DND-41 (cell line): ENCODE data around the gene TRIM15.

ENCODE experiments used
- ATAC-seq: fragments of 200-7000 bp; cut with Tn5 transposase; 3 replicates; pipeline ENCODE4 v1.9.1; 2021; ENCODE audit warnings: low read depth; ENCODE audit not compliant: insufficient read depth
- DNase-seq: peaks from one replicate; pipeline ENCODE4 v3.0.0-alpha.2; 2020
- H2AFZ ChIP-seq: 2 replicates; pipeline ENCODE4 v1.6.0; 2012; ENCODE audit warnings: low read depth, low read length
- H3K27ac ChIP-seq: 2 replicates; pipeline ENCODE4 v1.5.1; 2012; ENCODE audit warnings: low read length, inconsistent platforms
- H3K27me3 ChIP-seq: fragments of 200-600 bp; sonication (generic); 2 replicates; pipeline ENCODE4 v1.6.0; 2012; ENCODE audit warnings: low read length, mild to moderate bottlenecking, inconsistent platforms; ENCODE audit not compliant: insufficient read depth, poor library complexity
- H3K36me3 ChIP-seq: 2 replicates; pipeline ENCODE4 v1.5.1; 2012; ENCODE audit warnings: low read length, inconsistent platforms; ENCODE audit not compliant: insufficient read depth
- H3K4me1 ChIP-seq: 2 replicates; pipeline ENCODE4 v1.5.1; 2012; ENCODE audit warnings: mild to moderate bottlenecking, low read length; ENCODE audit not compliant: insufficient read depth
- H3K4me2 ChIP-seq: 2 replicates; pipeline ENCODE4 v1.6.0; 2012; ENCODE audit warnings: mild to moderate bottlenecking, moderate library complexity, low read length, inconsistent platforms; ENCODE audit not compliant: insufficient read depth
- H3K4me3 ChIP-seq, 2 experiments: fragments of 200-600 bp in 1 of 2; shearing (Covaris generic) in 1 of 2; 2 replicates each; pipeline ENCODE4 v1.5.1; 2012 to 2016; ENCODE audit warnings: inconsistent platforms in 2 of 2, low read length in 2 of 2, mild to moderate bottlenecking in 2 of 2, low read depth in 1 of 2, moderate library complexity in 1 of 2
- H3K79me2 ChIP-seq: 2 replicates; pipeline ENCODE4 v1.6.0; 2012; ENCODE audit warnings: low read length, inconsistent platforms; ENCODE audit not compliant: insufficient read depth
- H3K9ac ChIP-seq: 2 replicates; pipeline ENCODE4 v1.6.0; 2012; ENCODE audit warnings: low read depth, mild to moderate bottlenecking, inconsistent platforms, low read length, moderate library complexity
- H3K9me3 ChIP-seq: 2 replicates; pipeline ENCODE4 v1.5.1; 2012; ENCODE audit warnings: low read length, moderate library complexity, mild to moderate bottlenecking, inconsistent platforms; ENCODE audit not compliant: insufficient read depth, severe bottlenecking
- H4K20me1 ChIP-seq: 2 replicates; pipeline ENCODE4 v1.6.0; 2012; ENCODE audit warnings: low read length; ENCODE audit not compliant: insufficient read depth
- CTCF ChIP-seq: IDR thresholded peaks from 2 replicates; pipeline ENCODE4 v1.5.1; 2012; ENCODE audit warnings: borderline replicate concordance, low read length, moderate library complexity, mild to moderate bottlenecking; ENCODE audit not compliant: poor library complexity, severe bottlenecking; ENCODE audit errors: extremely low read depth
- EZH2 ChIP-seq: IDR thresholded peaks from 3 replicates; pipeline ENCODE4 v1.6.1; 2012; ENCODE audit warnings: borderline replicate concordance, low read depth, mild to moderate bottlenecking, moderate library complexity, low read length, inconsistent platforms; ENCODE audit not compliant: severe bottlenecking

Gene TRIM15

GRCh38 chr6:30158475-30159040 lies 4.8 kb upstream of the TRIM15 start:
- TF ChIP-seq EZH2: no peak
- TF ChIP-seq CTCF: no peak
- no peaks in the 10 kb centered on the region for H3K36me3 ChIP-seq
- no peak overlapping the region for H3K4me3 ChIP-seq
- no peaks in the 10 kb centered on the region for H3K79me2 ChIP-seq
- H3K9me3 ChIP-seq: no peaks in the 10 kb centered on the region
- ATAC-seq (no peak), DNase-seq (no peak)
- no peak overlapping the region for H2AFZ ChIP-seq
- no peak overlapping the region for H3K4me2 ChIP-seq
- no peak overlapping the region for H3K27ac ChIP-seq
- H3K9ac ChIP-seq: no peak overlapping the region
- peaks cover 4% of the 10 kb centered on the region for H4K20me1 ChIP-seq
- H3K27me3 ChIP-seq: peaks cover 14% of the 10 kb centered on the region
- H3K4me1 ChIP-seq: peaks cover 8% of the 10 kb centered on the region

- H3K27me3 ChIP-seq: peaks cover 10% of the 10 kb centered on the region
- no peak for DNase-seq
- peaks cover 4% of the 10 kb centered on the region; the same call in 1 of the 2 replicates for H4K20me1 ChIP-seq
- no peaks in the 10 kb centered on the region for H3K79me2 ChIP-seq
- no peaks in the 10 kb centered on the region for H3K36me3 ChIP-seq
- H3K27ac ChIP-seq: no peak overlapping the region
- ATAC-seq: no peak
- H3K9ac ChIP-seq: no peak overlapping the region
- no peak overlapping the region for H3K4me2 ChIP-seq
- H2AFZ ChIP-seq: no peak overlapping the region
- TF ChIP-seq CTCF (no peak), EZH2 (no peak)
- no peaks in the 10 kb centered on the region for H3K9me3 ChIP-seq
- H3K4me3 ChIP-seq: no peak overlapping the region
- peaks cover 13% of the 10 kb centered on the region for H3K4me1 ChIP-seq
These were observed 3.1 kb upstream of the TRIM15 start for GRCh38 chr6:30160008-30160784.

- peaks cover 4% of the 10 kb centered on the region; the same call in 1 of the 2 replicates for H4K20me1 ChIP-seq
- no peak within 1 kb of the TSS for H3K9ac ChIP-seq
- no peak within 1 kb of the TSS for H2AFZ ChIP-seq
- no peak for ATAC-seq
- no peak within 1 kb of the TSS for H3K4me2 ChIP-seq
- H3K9me3 ChIP-seq: no peaks in the 10 kb centered on the region
- no peak within 1 kb of the TSS for H3K27ac ChIP-seq
- H3K36me3 ChIP-seq: no peaks in the 10 kb centered on the region
- peaks cover 8% of the 10 kb centered on the region for H3K27me3 ChIP-seq
- no peak within 1 kb of the TSS for H3K4me3 ChIP-seq
- H3K4me1 ChIP-seq: peaks cover 13% of the 10 kb centered on the region
- TF ChIP-seq CTCF (no peak), EZH2 (no peak)
- no peaks in the 10 kb centered on the region for H3K79me2 ChIP-seq
- DNase-seq: no peak
These were observed 2.4 kb upstream of the TRIM15 start, which contains the start of gene TRIM10 for GRCh38 chr6:30160785-30161531. TSS of gene TRIM10 (minus strand) at chr6:30161211. CDS start at chr6:30160858, 353 bp downstream.
